GM18867 (cell line): Measurements from ENCODE around the gene CCBE1.

Experiments used
- ATAC-seq: cut with Tn5 transposase; IDR thresholded peaks from one replicate; pipeline ENCODE4 v1.9.1; 2021; ENCODE audit warnings: mild to moderate bottlenecking, moderate library complexity; ENCODE audit not compliant: unreplicated experiment

The CCBE1 gene

GRCh38 chr18:59509481-59510442, 187.5 kb downstream of the CCBE1 start:
- no peak for ATAC-seq

GRCh38 chr18:59505356-59505755, 191.9 kb downstream of the CCBE1 start:
- no peak for ATAC-seq

GRCh38 chr18:59502274-59503175, 194.7 kb downstream of the CCBE1 start:
- no peak for ATAC-seq

GRCh38 chr18:59501920-59502273, 195.3 kb downstream of the CCBE1 start:
- ATAC-seq: no peak

GRCh38 chr18:59500765-59501164, 196.5 kb downstream of the CCBE1 start:
- peak; percentile 50 for ATAC-seq

- no peak for ATAC-seq
Observed at GRCh38 chr18:59498506-59499086, 198.6 kb downstream of the CCBE1 start.

GRCh38 chr18:59492756-59493421, 204.3 kb downstream of the CCBE1 start:
- ATAC-seq: no peak

GRCh38 chr18:59488899-59489298, 208.3 kb downstream of the CCBE1 start:
- ATAC-seq: peak; percentile 74

- no peak for ATAC-seq
Observed at GRCh38 chr18:59485382-59485781, 211.8 kb downstream of the CCBE1 start.

- ATAC-seq: no peak
Observed at GRCh38 chr18:59484561-59485328, 212.5 kb downstream of the CCBE1 start.

GRCh38 chr18:59484131-59484530, 213.1 kb downstream of the CCBE1 start:
- ATAC-seq: no peak

- ATAC-seq: no peak
Observed at GRCh38 chr18:59481436-59481835, 215.8 kb downstream of the CCBE1 start.

GRCh38 chr18:59479776-59480175, 217.4 kb downstream of the CCBE1 start:
- no peak for ATAC-seq

- no peak for ATAC-seq
Observed at GRCh38 chr18:59478591-59478990, 218.6 kb downstream of the CCBE1 start.

- no peak for ATAC-seq
Observed at GRCh38 chr18:59477849-59478248, 219.4 kb downstream of the CCBE1 start.

GRCh38 chr18:59470561-59471121, 226.6 kb downstream of the CCBE1 start:
- no peak for ATAC-seq

GRCh38 chr18:59469463-59470180, 227.6 kb downstream of the CCBE1 start:
- ATAC-seq: no peak

- no peak for ATAC-seq
Observed at GRCh38 chr18:59468821-59469220, 228.4 kb downstream of the CCBE1 start.

GRCh38 chr18:59467497-59467896, 229.7 kb downstream of the CCBE1 start:
- ATAC-seq: no peak
